Islet of Langerhans (tissue), 1 donor: Measurements from ENCODE around the gene ACER3.
A peak's percentile ranks its signal among the peaks of the same experiment; 100 is the strongest.
"Not testable (repeated sequence)": the region's sequence is repeated elsewhere in the genome, so short reads cannot be mapped to it uniquely, and the experiment has no call there.

Experiments
- FAIRE-seq: peaks from one replicate; lab custom pipeline; 2011; peaks lifted over from hg19 to GRCh38; lab: Jason Lieb, UNC

The ACER3 gene

GRCh38 chr11:76872959-76873827, 12.5 kb downstream of the ACER3 start:
- FAIRE-seq = no peak

GRCh38 chr11:76878014-76878413, 17.3 kb downstream of the ACER3 start:
- FAIRE-seq = no peak

GRCh38 chr11:76880314-76880713, 19.6 kb downstream of the ACER3 start:
- no peak for FAIRE-seq

- FAIRE-seq = no peak
Measured at GRCh38 chr11:76880956-76881355, 20.2 kb downstream of the ACER3 start.

- no peak for FAIRE-seq
Measured at GRCh38 chr11:76885390-76886097, 24.8 kb downstream of the ACER3 start.

GRCh38 chr11:76888989-76889388, 28.3 kb downstream of the ACER3 start:
- no peak for FAIRE-seq

GRCh38 chr11:76889411-76889975, 28.8 kb downstream of the ACER3 start:
- FAIRE-seq = no peak

GRCh38 chr11:76890329-76890728, 29.6 kb downstream of the ACER3 start:
- no peak for FAIRE-seq

- no peak for FAIRE-seq
Measured at GRCh38 chr11:76891285-76891684, 30.6 kb downstream of the ACER3 start.

- FAIRE-seq = no peak
Measured at GRCh38 chr11:76891793-76892192, 31.1 kb downstream of the ACER3 start.

- FAIRE-seq = no peak
Measured at GRCh38 chr11:76892306-76892705, 31.6 kb downstream of the ACER3 start.

- FAIRE-seq = no peak
Measured at GRCh38 chr11:76897233-76897632, 36.5 kb downstream of the ACER3 start.

- no peak for FAIRE-seq
Measured at GRCh38 chr11:76901144-76901543, 40.4 kb downstream of the ACER3 start.

GRCh38 chr11:76901622-76902021, 40.9 kb downstream of the ACER3 start:
- FAIRE-seq = not testable (repeated sequence)

- no peak for FAIRE-seq
Measured at GRCh38 chr11:76902121-76903014, 41.6 kb downstream of the ACER3 start.

- FAIRE-seq = no peak
Measured at GRCh38 chr11:76903325-76903724, 42.6 kb downstream of the ACER3 start.

GRCh38 chr11:76910620-76911414, 50.1 kb downstream of the ACER3 start:
- no peak for FAIRE-seq

- no peak for FAIRE-seq
Measured at GRCh38 chr11:76911415-76911808, 50.7 kb downstream of the ACER3 start.

GRCh38 chr11:76916712-76917111, 56.0 kb downstream of the ACER3 start:
- FAIRE-seq = no peak

GRCh38 chr11:76918941-76919386, 58.2 kb downstream of the ACER3 start:
- peak; percentile 84 for FAIRE-seq

- no peak for FAIRE-seq
Measured at GRCh38 chr11:76919467-76919866, 58.7 kb downstream of the ACER3 start.
